ENCODE results near the gene EEF2K.

EEF2K gene

DNA sequence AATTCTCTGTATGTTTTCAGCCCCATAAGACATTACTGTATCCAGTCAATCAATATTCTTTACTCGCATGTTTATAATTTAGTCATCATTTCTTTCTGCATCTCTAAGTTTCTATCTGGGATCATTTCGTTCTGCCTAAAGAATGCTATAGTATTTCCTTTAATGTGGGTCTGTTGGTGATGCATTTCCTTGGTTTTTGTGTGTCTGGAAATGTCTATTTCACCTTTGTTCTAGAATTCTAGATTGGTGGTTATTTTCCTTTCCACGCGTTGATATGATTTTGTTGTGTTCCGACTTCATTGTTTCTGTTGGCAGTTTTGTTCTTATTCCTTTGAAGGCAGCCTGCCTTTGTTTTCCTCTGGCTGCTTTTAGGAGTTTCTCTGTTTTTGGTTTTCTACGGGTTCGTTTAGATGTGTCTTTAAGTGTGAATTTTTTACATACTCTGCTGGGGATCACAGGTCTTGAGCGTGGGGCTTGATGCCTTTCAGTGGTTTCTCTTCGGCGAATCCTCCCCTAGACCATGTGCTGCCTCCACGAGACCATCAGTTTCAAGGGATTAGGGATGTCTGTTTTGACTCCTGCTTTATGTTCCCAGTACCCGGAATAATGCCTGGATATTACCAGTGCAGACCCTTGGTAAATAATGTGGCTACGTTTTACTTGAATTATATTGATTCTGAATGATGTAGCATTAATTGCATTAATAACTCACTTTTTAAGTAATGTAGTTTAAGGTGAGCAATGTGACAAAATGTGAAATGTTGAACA, 114.7 kb downstream of the EEF2K start:
- Histone ChIP-seq H3K9me3 (ENCODE audit: insufficient read depth, low read length) (no peaks in the 10 kb centered on the region), H3K9ac (ENCODE audit: insufficient read length, low read depth) (no peak overlapping the region), H3K27me3 (ENCODE audit: insufficient read depth, insufficient read length) (no peaks in the 10 kb centered on the region), H3K36me3 (ENCODE audit: insufficient read depth, insufficient read length, low read length) (peaks cover 95% of the 10 kb centered on the region), H3K4me1 (ENCODE audit: insufficient read depth, insufficient read length) (no peaks in the 10 kb centered on the region), H3K4me3 (ENCODE audit: insufficient read length, low read depth) (no peak overlapping the region)
- no peak for TF ChIP-seq SUZ12 (IDR thresholded peaks at IDR 0.05; ENCODE audit: extremely low read depth, insufficient read depth, insufficient read length)
- TF ChIP-seq ZNF274 (IDR thresholded peaks at IDR 0.05; ENCODE audit: low read depth, low read length): no peak
- TF ChIP-seq YY1 (IDR thresholded peaks at IDR 0.05; ENCODE audit: insufficient read depth, insufficient read length): no peak
- DNase-seq (ENCODE audit: low read depth, low spot score): no peak

GRCh38 chr16:22321340-22322001, 115.4 kb downstream of the EEF2K start:
- Histone ChIP-seq H3K9me3 (ENCODE audit: insufficient read depth, low read length) (no peaks in the 10 kb centered on the region), H3K27me3 (ENCODE audit: insufficient read depth, insufficient read length) (no peaks in the 10 kb centered on the region), H3K4me3 (ENCODE audit: insufficient read length, low read depth) (no peak overlapping the region), H3K9ac (ENCODE audit: insufficient read length, low read depth) (no peak overlapping the region), H3K4me1 (ENCODE audit: insufficient read depth, insufficient read length) (no peaks in the 10 kb centered on the region), H3K36me3 (ENCODE audit: insufficient read depth, insufficient read length, low read length) (peaks cover 94% of the 10 kb centered on the region)
- TF ChIP-seq YY1 (IDR thresholded peaks at IDR 0.05; ENCODE audit: insufficient read depth, insufficient read length): no peak
- no peak for TF ChIP-seq SUZ12 (IDR thresholded peaks at IDR 0.05; ENCODE audit: extremely low read depth, insufficient read depth, insufficient read length)
- TF ChIP-seq ZNF274 (IDR thresholded peaks at IDR 0.05; ENCODE audit: low read depth, low read length): no peak
- peak; percentile 64 for DNase-seq (ENCODE audit: low read depth, low spot score)

- no peak for DNase-seq (ENCODE audit: low read depth, low spot score)
- H3K27me3 ChIP-seq (ENCODE audit: insufficient read depth, insufficient read length): no peaks in the 10 kb centered on the region
- no peaks in the 10 kb centered on the region for H3K9me3 ChIP-seq (ENCODE audit: insufficient read depth, low read length)
- H3K4me3 ChIP-seq (ENCODE audit: insufficient read length, low read depth): no peak overlapping the region
- H3K9ac ChIP-seq (ENCODE audit: insufficient read length, low read depth): no peak overlapping the region
- peaks cover 94% of the 10 kb centered on the region for H3K36me3 ChIP-seq (ENCODE audit: insufficient read depth, insufficient read length, low read length)
- no peaks in the 10 kb centered on the region for H3K4me1 ChIP-seq (ENCODE audit: insufficient read depth, insufficient read length)
- TF ChIP-seq SUZ12 (IDR thresholded peaks at IDR 0.05; ENCODE audit: extremely low read depth, insufficient read depth, insufficient read length) (no peak), ZNF274 (IDR thresholded peaks at IDR 0.05; ENCODE audit: low read depth, low read length) (no peak), YY1 (IDR thresholded peaks at IDR 0.05; ENCODE audit: insufficient read depth, insufficient read length) (no peak)
Measured at GRCh38 chr16:22322021-22322471, 116.0 kb downstream of the EEF2K start.

DNA sequence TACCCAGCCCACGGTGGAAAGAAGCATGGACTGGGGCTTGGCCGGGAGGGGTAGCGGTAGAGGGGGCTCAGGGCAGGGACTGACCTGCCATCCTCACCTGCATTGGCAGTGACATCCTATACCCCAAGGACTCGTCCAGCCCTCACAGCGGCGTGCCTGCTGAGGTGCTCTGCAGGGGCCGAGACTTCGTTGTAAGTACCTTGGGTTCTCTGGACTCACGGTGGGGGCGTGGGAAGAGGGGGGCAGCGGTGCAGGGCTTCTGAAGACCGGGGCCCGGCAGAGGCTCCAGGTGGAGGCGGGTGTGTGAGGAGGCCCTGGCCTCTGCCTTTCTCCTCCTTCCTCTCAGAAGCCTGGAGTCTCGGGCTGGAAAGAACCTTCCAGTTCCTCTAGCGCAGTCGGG, 116.7 kb downstream of the EEF2K start:
- Histone ChIP-seq H3K27me3 (ENCODE audit: insufficient read depth, insufficient read length) (no peaks in the 10 kb centered on the region), H3K36me3 (ENCODE audit: insufficient read depth, insufficient read length, low read length) (peaks cover 94% of the 10 kb centered on the region), H3K9me3 (ENCODE audit: insufficient read depth, low read length) (no peaks in the 10 kb centered on the region), H3K9ac (ENCODE audit: insufficient read length, low read depth) (no peak overlapping the region), H3K4me1 (ENCODE audit: insufficient read depth, insufficient read length) (no peaks in the 10 kb centered on the region), H3K4me3 (ENCODE audit: insufficient read length, low read depth) (no peak overlapping the region)
- no peak for DNase-seq (ENCODE audit: low read depth, low spot score)
- TF ChIP-seq YY1 (IDR thresholded peaks at IDR 0.05; ENCODE audit: insufficient read depth, insufficient read length) (no peak), ZNF274 (IDR thresholded peaks at IDR 0.05; ENCODE audit: low read depth, low read length) (no peak)

DNA sequence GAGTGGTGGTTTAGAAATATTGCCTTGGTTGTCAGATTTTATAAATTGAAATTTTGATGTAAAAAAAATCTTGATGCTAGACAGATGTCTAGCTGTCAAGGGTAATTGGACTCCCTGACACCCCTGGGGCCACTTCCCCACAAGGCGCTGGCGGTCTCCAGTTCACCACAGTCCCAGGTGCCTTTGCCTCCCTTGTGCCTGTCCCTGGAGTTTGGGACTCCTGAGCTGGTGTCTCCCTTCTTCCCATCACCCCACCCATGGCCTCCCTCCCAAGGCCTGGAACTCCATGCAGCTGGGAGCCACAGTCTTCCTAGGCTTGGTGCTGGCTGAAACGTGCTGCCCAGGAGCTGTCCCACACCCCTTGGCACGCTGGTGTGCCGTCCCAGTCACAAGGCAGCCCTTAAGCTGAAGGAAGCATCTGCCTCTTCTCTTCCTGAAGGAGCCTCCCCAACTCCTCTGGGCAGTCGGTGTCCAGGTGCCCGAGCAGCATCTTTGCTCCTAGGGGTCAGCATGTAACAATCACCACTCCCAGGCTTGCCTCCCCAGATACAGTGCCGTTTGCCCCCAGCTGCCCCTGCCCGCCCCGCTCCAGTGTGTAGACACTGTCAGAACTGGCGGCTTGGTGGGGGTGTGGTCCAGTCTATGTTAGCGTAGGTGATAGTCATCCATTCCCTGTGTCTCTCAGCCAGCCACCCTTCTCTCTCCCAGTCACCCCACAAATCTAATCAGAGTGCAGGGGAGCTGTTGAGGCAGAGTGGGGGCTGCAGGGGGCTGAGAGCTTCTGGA, 117.3 kb downstream of the EEF2K start:
- Histone ChIP-seq H3K4me3 (ENCODE audit: insufficient read length, low read depth) (no peak overlapping the region), H3K9ac (ENCODE audit: insufficient read length, low read depth) (no peak overlapping the region), H3K9me3 (ENCODE audit: insufficient read depth, low read length) (no peaks in the 10 kb centered on the region), H3K4me1 (ENCODE audit: insufficient read depth, insufficient read length) (no peaks in the 10 kb centered on the region), H3K36me3 (ENCODE audit: insufficient read depth, insufficient read length, low read length) (peaks cover 96% of the 10 kb centered on the region), H3K27me3 (ENCODE audit: insufficient read depth, insufficient read length) (no peaks in the 10 kb centered on the region)
- TF ChIP-seq ZNF274 (IDR thresholded peaks at IDR 0.05; ENCODE audit: low read depth, low read length) (no peak), SUZ12 (IDR thresholded peaks at IDR 0.05; ENCODE audit: extremely low read depth, insufficient read depth, insufficient read length) (no peak), YY1 (IDR thresholded peaks at IDR 0.05; ENCODE audit: insufficient read depth, insufficient read length) (no peak)
- DNase-seq (ENCODE audit: low read depth, low spot score): no peak

- Histone ChIP-seq H3K9ac (ENCODE audit: insufficient read length, low read depth) (no peak overlapping the region), H3K9me3 (ENCODE audit: insufficient read depth, low read length) (no peaks in the 10 kb centered on the region), H3K4me3 (ENCODE audit: insufficient read length, low read depth) (no peak overlapping the region), H3K36me3 (ENCODE audit: insufficient read depth, insufficient read length, low read length) (peaks cover 96% of the 10 kb centered on the region), H3K4me1 (ENCODE audit: insufficient read depth, insufficient read length) (no peaks in the 10 kb centered on the region), H3K27me3 (ENCODE audit: insufficient read depth, insufficient read length) (no peaks in the 10 kb centered on the region)
- DNase-seq (ENCODE audit: low read depth, low spot score): no peak
- no peak for TF ChIP-seq SUZ12 (IDR thresholded peaks at IDR 0.05; ENCODE audit: extremely low read depth, insufficient read depth, insufficient read length)
Measured at GRCh38 chr16:22323959-22324786, 118.1 kb downstream of the EEF2K start.

All from NT2/D1 (cell line).